Loucy (cell line): ENCODE results near the gene GRN.

Experiments used
- H2AFZ ChIP-seq: fragments of 200-600 bp; sonication (generic); 2 replicates; pipeline ENCODE4 v1.6.0; 2016; ENCODE audit warnings: antibody characterized with exemption, mild to moderate bottlenecking, low read length, moderate library complexity
- H3F3A ChIP-seq: fragments of 200-600 bp; 2 replicates; pipeline ENCODE4 v1.6.0; 2016; ENCODE audit warnings: antibody characterized with exemption, low read depth, mild to moderate bottlenecking
- H3K27me3 ChIP-seq: fragments of 200-600 bp; sonication (generic); 2 replicates; pipeline ENCODE4 v1.6.1; 2014; ENCODE audit warnings: low read length, mild to moderate bottlenecking; ENCODE audit not compliant: insufficient read depth, poor library complexity, severe bottlenecking
- H3K36me3 ChIP-seq: fragments of 200-600 bp; sonication (generic); 2 replicates; pipeline ENCODE4 v1.6.1; 2016; ENCODE audit warnings: low read length; ENCODE audit not compliant: insufficient read depth
- H3K4me1 ChIP-seq: fragments of 200-600 bp; sonication (generic); 2 replicates; pipeline ENCODE4 v1.5.1; 2014; ENCODE audit warnings: low read length, mild to moderate bottlenecking; ENCODE audit not compliant: insufficient read depth, poor library complexity, severe bottlenecking
- H3K4me2 ChIP-seq: fragments of 200-600 bp; sonication (generic); 2 replicates; pipeline ENCODE4 v1.6.0; 2014; ENCODE audit warnings: antibody characterized with exemption, low read length, low read depth, mild to moderate bottlenecking; ENCODE audit not compliant: poor library complexity, severe bottlenecking
- H3K4me3 ChIP-seq: fragments of 200-600 bp; sonication (generic); 2 replicates; pipeline ENCODE4 v1.5.1; 2014; ENCODE audit warnings: low read length, mild to moderate bottlenecking, mixed read lengths; ENCODE audit not compliant: poor library complexity, severe bottlenecking
- H3K79me2 ChIP-seq: fragments of 200-600 bp; sonication (generic); 2 replicates; pipeline ENCODE4 v1.6.1; 2014; ENCODE audit warnings: low read length; ENCODE audit not compliant: insufficient read depth
- H3K9ac ChIP-seq: fragments of 200-600 bp; sonication (generic); 2 replicates; pipeline ENCODE4 v1.6.0; 2014; ENCODE audit warnings: mild to moderate bottlenecking, low read depth, low read length, moderate library complexity; ENCODE audit not compliant: poor library complexity, severe bottlenecking
- H3K9me2 ChIP-seq: fragments of 200-600 bp; sonication (generic); replicated peaks from 2 replicates; pipeline ENCODE4 v1.6.1; 2016; ENCODE audit warnings: low read depth, low read length, mixed read lengths
- H3K9me3 ChIP-seq: fragments of 200-600 bp; sonication (generic); 2 replicates; pipeline ENCODE4 v1.6.1; 2014; ENCODE audit warnings: mild to moderate bottlenecking, antibody characterized with exemption, low read length, low read depth; ENCODE audit not compliant: insufficient read depth
- H4K20me1 ChIP-seq: fragments of 200-600 bp; sonication (generic); 2 replicates; pipeline ENCODE4 v1.6.0; 2014; ENCODE audit warnings: antibody characterized with exemption, low read length, mild to moderate bottlenecking; ENCODE audit not compliant: insufficient read depth, poor library complexity, severe bottlenecking
- CTCF ChIP-seq: fragments of 200-600 bp; sonication (generic); conservative IDR thresholded peaks from 2 replicates; pipeline ENCODE4 v1.5.1; 2014; ENCODE audit warnings: mild to moderate bottlenecking, antibody characterized with exemption, low read length
- EZH2phosphoT487 ChIP-seq: fragments of 200-600 bp; IDR thresholded peaks from 2 replicates; pipeline ENCODE4 v1.6.1; 2018; ENCODE audit warnings: antibody characterized with exemption, mild to moderate bottlenecking, moderate library complexity, borderline replicate concordance

Gene GRN

GRCh38 chr17:44374306-44375195 lies 29.4 kb downstream of the GRN start:
- TF ChIP-seq EZH2phosphoT487 (no peak), CTCF (no peak)
- no peaks in the 10 kb centered on the region for H3K4me1 ChIP-seq
- no peak overlapping the region for H3K4me2 ChIP-seq
- no peak overlapping the region for H3K4me3 ChIP-seq
- H3K36me3 ChIP-seq: no peaks in the 10 kb centered on the region
- H4K20me1 ChIP-seq: no peaks in the 10 kb centered on the region
- H2AFZ ChIP-seq: no peak overlapping the region
- no peaks in the 10 kb centered on the region for H3K79me2 ChIP-seq
- no peak overlapping the region for H3K9ac ChIP-seq
- H3F3A ChIP-seq: no peaks in the 10 kb centered on the region
- H3K9me3 ChIP-seq: no peaks in the 10 kb centered on the region
- no peaks in the 10 kb centered on the region for H3K27me3 ChIP-seq
- no peaks in the 10 kb centered on the region for H3K9me2 ChIP-seq

- Histone ChIP-seq H4K20me1 (no peaks in the 10 kb centered on the region), H3F3A (no peaks in the 10 kb centered on the region), H3K4me1 (no peaks in the 10 kb centered on the region), H3K9me2 (no peaks in the 10 kb centered on the region), H3K36me3 (no peaks in the 10 kb centered on the region), H3K9me3 (no peaks in the 10 kb centered on the region), H3K79me2 (no peaks in the 10 kb centered on the region), H2AFZ (no peak overlapping the region), H3K9ac (no peak overlapping the region), H3K4me3 (no peak overlapping the region), H3K27me3 (no peaks in the 10 kb centered on the region), H3K4me2 (no peak overlapping the region)
- TF ChIP-seq EZH2phosphoT487 (no peak), CTCF (no peak)
Observed at GRCh38 chr17:44375196-44376017, 30.3 kb downstream of the GRN start.

GRCh38 chr17:44376124-44376523 lies 31.0 kb downstream of the GRN start:
- no peak overlapping the region for H3K9ac ChIP-seq
- no peaks in the 10 kb centered on the region for H3K4me1 ChIP-seq
- H3K4me2 ChIP-seq: no peak overlapping the region
- no peak overlapping the region for H3K4me3 ChIP-seq
- no peaks in the 10 kb centered on the region for H3K36me3 ChIP-seq
- H3K9me2 ChIP-seq: no peaks in the 10 kb centered on the region
- no peaks in the 10 kb centered on the region for H3K79me2 ChIP-seq
- no peaks in the 10 kb centered on the region for H3F3A ChIP-seq
- H3K27me3 ChIP-seq: no peaks in the 10 kb centered on the region
- no peak overlapping the region for H2AFZ ChIP-seq
- TF ChIP-seq EZH2phosphoT487: no peak
- TF ChIP-seq CTCF: peak; percentile 69
- no peaks in the 10 kb centered on the region for H3K9me3 ChIP-seq
- H4K20me1 ChIP-seq: no peaks in the 10 kb centered on the region
